ENCODE data around the gene JPH4. TPM values are rescaled to one million over a fixed set of nuclear protein-coding genes. Genes with fewer than 3 reads are reported as not detected.

The JPH4 gene
- polyA plus RNA-seq, 3 donors, result 2.2 to 4.1 (median 3.7) TPM

GRCh38 chr14:23590198-23590597 is 11.6 kb upstream of the JPH4 start:
- Histone ChIP-seq H3K4me2 (replicated peaks; ENCODE audit: extremely low read depth, low read length, poor library complexity, severe bottlenecking) (no peak overlapping the region), H2AFZ (ENCODE audit: insufficient read depth, low read depth, low read length, poor library complexity, severe bottlenecking) (no peak overlapping the region), H4K20me1 (ENCODE audit: insufficient read depth, low read length) (no peaks in the 10 kb centered on the region), H3K79me2 (ENCODE audit: insufficient read depth, low read length) (no peaks in the 10 kb centered on the region), H3K9ac (ENCODE audit: insufficient read depth, low read length, poor library complexity, severe bottlenecking) (no peak overlapping the region), H3K36me3 (replicated peaks in 1 of 2; ENCODE audit: control insufficient read depth in 1 of 2, insufficient read depth in 2 of 2, low read length in 2 of 2) (no peaks in the 10 kb centered on the region), H3K4me1 (ENCODE audit: control insufficient read depth in 1 of 2, insufficient read depth in 2 of 2, low read length in 2 of 2) (peaks cover 5 to 7% of the 10 kb centered on the region in 2 donors), H3K4me3 (replicated peaks in 1 of 3; ENCODE audit: low read depth in 2 of 3, low read length in 3 of 3) (no peak overlapping the region), H3K27ac (ENCODE audit: low read depth in 1 of 2, low read length in 2 of 2) (no peak overlapping the region), H3K27me3 (ENCODE audit: control insufficient read depth in 2 of 2, insufficient read depth in 2 of 2, low read length in 2 of 2) (peaks cover 0 to 2% of the 10 kb centered on the region in 2 donors), H3K9me3 (replicated peaks in 1 of 2; ENCODE audit: control insufficient read depth in 1 of 2, insufficient read depth in 1 of 2, low read length in 2 of 2) (no peaks in the 10 kb centered on the region)
- no peak for TF ChIP-seq CTCF (IDR thresholded peaks at IDR 0.05)
- no peaks in the 10 kb centered on the region for H3K36me3 Mint-ChIP-seq
- H3K27me3 Mint-ChIP-seq (ENCODE audit: low read depth in 3 of 3), result peaks cover 2 to 21% (median 7%) of the 10 kb centered on the region in 3 donors
- H3K4me3 Mint-ChIP-seq, result no peak overlapping the region
- intact Hi-C loops (cut with micrococcal nuclease), result no loop called here
- DNase-seq, result no peak
- H3K9me3 Mint-ChIP-seq, result peaks cover 0 to 10% (median 4%) of the 10 kb centered on the region in 7 donors
- H3K27ac Mint-ChIP-seq, result no peak overlapping the region
- peaks cover 7% of the 10 kb centered on the region for H3K4me1 Mint-ChIP-seq
- WGBS (ENCODE audit: insufficient coverage), result no CpG with 5 or more reads among the region's 4 CpGs

GRCh38 chr14:23589606-23590005 is 11.0 kb upstream of the JPH4 start:
- no peak overlapping the region for H3K4me2 ChIP-seq (replicated peaks; ENCODE audit: extremely low read depth, low read length, poor library complexity, severe bottlenecking)
- no peaks in the 10 kb centered on the region for H3K9me3 ChIP-seq (replicated peaks in 1 of 2; ENCODE audit: control insufficient read depth in 1 of 2, insufficient read depth in 1 of 2, low read length in 2 of 2)
- Mint-ChIP-seq H3K9me3 (peaks cover 0 to 10% (median 4%) of the 10 kb centered on the region in 7 donors), H3K36me3 (no peaks in the 10 kb centered on the region), H3K4me3 (no peak overlapping the region), H3K4me1 (peaks cover 7% of the 10 kb centered on the region), H3K27ac (no peak overlapping the region), H3K27me3 (ENCODE audit: low read depth in 3 of 3) (peaks cover 2 to 21% (median 7%) of the 10 kb centered on the region in 3 donors)
- peak overlapping the region; percentile 3 for H2AFZ ChIP-seq (ENCODE audit: insufficient read depth, low read depth, low read length, poor library complexity, severe bottlenecking)
- TF ChIP-seq CTCF (IDR thresholded peaks at IDR 0.05), result no peak
- H3K79me2 ChIP-seq (ENCODE audit: insufficient read depth, low read length), result no peaks in the 10 kb centered on the region
- DNase-seq, result no peak
- H3K4me1 ChIP-seq (ENCODE audit: control insufficient read depth in 1 of 2, insufficient read depth in 2 of 2, low read length in 2 of 2), result peaks cover 5 to 7% of the 10 kb centered on the region in 2 donors
- 0% methylated on average over 1 of the region's 2 CpGs for WGBS (ENCODE audit: insufficient coverage)
- peaks cover 0 to 2% of the 10 kb centered on the region in 2 donors for H3K27me3 ChIP-seq (ENCODE audit: control insufficient read depth in 2 of 2, insufficient read depth in 2 of 2, low read length in 2 of 2)
- no peak overlapping the region for H3K27ac ChIP-seq (ENCODE audit: low read depth in 1 of 2, low read length in 2 of 2)
- no peaks in the 10 kb centered on the region for H3K36me3 ChIP-seq (replicated peaks in 1 of 2; ENCODE audit: control insufficient read depth in 1 of 2, insufficient read depth in 2 of 2, low read length in 2 of 2)
- intact Hi-C loops (cut with micrococcal nuclease), result loop anchor here in 1 of 2 donors (5.0 kb wide), 1 partner anchor 323 kb away; no protein-coding TSS in a partner anchor
- no peaks in the 10 kb centered on the region for H4K20me1 ChIP-seq (ENCODE audit: insufficient read depth, low read length)
- no peak overlapping the region for H3K9ac ChIP-seq (ENCODE audit: insufficient read depth, low read length, poor library complexity, severe bottlenecking)
- no peak overlapping the region for H3K4me3 ChIP-seq (replicated peaks in 1 of 3; ENCODE audit: low read depth in 2 of 3, low read length in 3 of 3)

Measured in CD14-positive monocyte (primary cell).